AG04450 (cell line): ENCODE data around the gene MED9. TPM values are rescaled to one million over a fixed set of nuclear protein-coding genes. Genes with fewer than 3 reads are reported as not detected.

Experiments
- CTCF ChIA-PET: fragments of 300-600, 350-600 bp; formaldehyde crosslinking; extraction: SDS; loops from one replicate; lab custom pipeline; 2022; ENCODE audit warnings: antibody characterized with exemption, inconsistent platforms; lab: Charles Lee
- POLR2A ChIA-PET: fragments of 350-600 bp; formaldehyde crosslinking; extraction: SDS; loops from one replicate; lab custom pipeline; 2021; ENCODE audit warnings: antibody characterized with exemption, inconsistent platforms; lab: Yijun Ruan, JAX
- DNase-seq: peaks from one replicate; pipeline ENCODE4 v3.0.0-alpha.2; 2011; ENCODE audit warnings: low read depth, low spot score
- H3K27ac ChIP-seq: one replicate; pipeline ENCODE4 v1.5.1; 2012; ENCODE audit warnings: low read depth, low read length, control low read depth
- H3K27me3 ChIP-seq: one replicate; pipeline ENCODE4 v1.6.0; 2012; ENCODE audit warnings: low read length; ENCODE audit not compliant: control insufficient read depth, insufficient read depth
- H3K4me3 ChIP-seq: 2 replicates; pipeline ENCODE4 v1.5.1; 2011; ENCODE audit warnings: mild to moderate bottlenecking, low read depth, low read length, control low read depth
- H3K9me3 ChIP-seq: 2 replicates; pipeline ENCODE4 v1.5.1; 2012; ENCODE audit warnings: low read length; ENCODE audit not compliant: control insufficient read depth, insufficient read depth
- polyA plus RNA-seq: library from polyadenylated mRNA; depleted of rRNA; stranded (reverse); fragments of >200 nt; gene quantifications from 2 replicates; pipeline ENCODE4 v1.2.3, GENCODE V29; 2011
- TF ChIP-seq, protein P1 (sequence below): IDR thresholded peaks from 2 replicates; pipeline ENCODE4 v1.5.1; 2011; ENCODE audit warnings: low read depth, low read length, control low read depth, inconsistent platforms

MED9 gene
- polyA plus RNA-seq, 1 experiment: 11.6 TPM

DNA sequence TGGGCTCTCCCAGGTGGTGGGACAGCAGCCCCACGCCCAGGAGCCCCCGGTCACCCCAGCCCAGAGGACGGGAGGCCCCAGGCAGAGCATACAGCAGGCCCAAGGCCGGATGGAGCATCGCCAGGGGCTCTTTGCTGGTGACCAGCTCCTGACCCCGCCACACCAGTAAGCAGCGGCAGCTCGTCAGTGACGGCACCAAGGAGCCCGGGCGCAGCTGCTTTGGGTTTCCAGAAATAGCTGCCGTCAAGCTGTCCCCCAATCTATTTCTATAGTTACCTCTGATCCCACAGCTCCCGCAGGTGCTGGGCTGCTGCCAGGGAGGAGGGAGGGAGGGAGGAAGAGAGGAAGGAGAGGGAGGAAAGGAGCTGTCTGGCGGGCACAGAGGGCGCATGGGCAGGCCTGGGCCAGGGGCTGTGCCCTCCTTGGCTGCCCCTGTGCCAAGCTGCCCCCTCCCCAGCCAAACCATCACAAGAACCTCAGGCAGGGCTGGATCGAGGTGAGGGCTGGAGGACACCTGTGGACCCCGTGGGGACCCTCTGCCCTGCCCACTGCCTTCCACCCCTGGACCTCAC is 30.2 kb downstream of the MED9 start:
- POLR2A ChIA-PET: interaction anchor here (0.5 to 0.8 kb wide), 2 partner anchors 10 to 11 kb away, joined by 4 read pairs; partner anchors contain the start of gene RASD1
- CTCF ChIA-PET: interaction anchor here (2.3 kb wide), 1 partner anchor 10 kb away, joined by 8 read pairs; the partner anchor contains the start of gene RASD1
- no peaks in the 10 kb centered on the region for H3K27me3 ChIP-seq
- TF ChIP-seq, protein P1, sequence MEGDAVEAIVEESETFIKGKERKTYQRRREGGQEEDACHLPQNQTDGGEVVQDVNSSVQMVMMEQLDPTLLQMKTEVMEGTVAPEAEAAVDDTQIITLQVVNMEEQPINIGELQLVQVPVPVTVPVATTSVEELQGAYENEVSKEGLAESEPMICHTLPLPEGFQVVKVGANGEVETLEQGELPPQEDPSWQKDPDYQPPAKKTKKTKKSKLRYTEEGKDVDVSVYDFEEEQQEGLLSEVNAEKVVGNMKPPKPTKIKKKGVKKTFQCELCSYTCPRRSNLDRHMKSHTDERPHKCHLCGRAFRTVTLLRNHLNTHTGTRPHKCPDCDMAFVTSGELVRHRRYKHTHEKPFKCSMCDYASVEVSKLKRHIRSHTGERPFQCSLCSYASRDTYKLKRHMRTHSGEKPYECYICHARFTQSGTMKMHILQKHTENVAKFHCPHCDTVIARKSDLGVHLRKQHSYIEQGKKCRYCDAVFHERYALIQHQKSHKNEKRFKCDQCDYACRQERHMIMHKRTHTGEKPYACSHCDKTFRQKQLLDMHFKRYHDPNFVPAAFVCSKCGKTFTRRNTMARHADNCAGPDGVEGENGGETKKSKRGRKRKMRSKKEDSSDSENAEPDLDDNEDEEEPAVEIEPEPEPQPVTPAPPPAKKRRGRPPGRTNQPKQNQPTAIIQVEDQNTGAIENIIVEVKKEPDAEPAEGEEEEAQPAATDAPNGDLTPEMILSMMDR: no peak
- no peak overlapping the region for H3K27ac ChIP-seq
- no peaks in the 10 kb centered on the region; the same call in 1 of the 2 replicates for H3K9me3 ChIP-seq
- H3K4me3 ChIP-seq: no peak overlapping the region
- no peak for DNase-seq

DNA sequence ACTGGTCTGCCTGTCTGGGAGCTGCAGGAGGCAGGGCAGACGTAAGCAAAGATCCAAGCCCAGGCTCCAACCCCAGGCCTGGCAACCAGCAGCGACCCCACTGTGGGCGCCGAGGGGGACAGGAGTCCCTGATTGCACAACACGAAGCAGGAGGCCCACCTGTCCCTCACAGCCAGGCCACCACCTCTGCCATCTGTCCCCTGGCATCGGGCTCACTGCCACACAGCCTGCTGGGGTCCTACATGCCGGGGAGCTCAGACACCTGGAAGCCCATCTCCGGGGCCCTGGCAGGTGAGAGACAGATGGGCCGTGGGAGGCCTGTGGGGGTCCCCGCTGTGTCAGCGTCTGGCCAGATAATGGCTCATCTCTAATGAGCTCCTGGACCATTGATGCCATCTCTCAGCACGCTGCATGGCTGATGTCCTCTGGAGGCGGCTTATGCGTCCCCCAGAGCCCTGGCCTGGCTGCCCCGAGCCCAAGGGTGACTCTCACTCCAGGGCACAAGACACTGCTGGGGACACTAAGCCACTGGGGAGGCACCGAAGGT is 30.7 kb downstream of the MED9 start:
- CTCF ChIA-PET: interaction anchor here (2.3 kb wide), 1 partner anchor 11 kb away, joined by 8 read pairs; the partner anchor contains the start of gene RASD1
- no peak overlapping the region for H3K4me3 ChIP-seq
- H3K9me3 ChIP-seq: no peaks in the 10 kb centered on the region; the same call in 1 of the 2 replicates
- DNase-seq: no peak
- TF ChIP-seq, protein P1: no peak
- H3K27me3 ChIP-seq: no peaks in the 10 kb centered on the region
- POLR2A ChIA-PET: interaction anchor here (0.8 kb wide), 1 partner anchor 11 kb away, joined by 4 read pairs; the partner anchor contains the start of gene RASD1
- no peak overlapping the region for H3K27ac ChIP-seq

DNA sequence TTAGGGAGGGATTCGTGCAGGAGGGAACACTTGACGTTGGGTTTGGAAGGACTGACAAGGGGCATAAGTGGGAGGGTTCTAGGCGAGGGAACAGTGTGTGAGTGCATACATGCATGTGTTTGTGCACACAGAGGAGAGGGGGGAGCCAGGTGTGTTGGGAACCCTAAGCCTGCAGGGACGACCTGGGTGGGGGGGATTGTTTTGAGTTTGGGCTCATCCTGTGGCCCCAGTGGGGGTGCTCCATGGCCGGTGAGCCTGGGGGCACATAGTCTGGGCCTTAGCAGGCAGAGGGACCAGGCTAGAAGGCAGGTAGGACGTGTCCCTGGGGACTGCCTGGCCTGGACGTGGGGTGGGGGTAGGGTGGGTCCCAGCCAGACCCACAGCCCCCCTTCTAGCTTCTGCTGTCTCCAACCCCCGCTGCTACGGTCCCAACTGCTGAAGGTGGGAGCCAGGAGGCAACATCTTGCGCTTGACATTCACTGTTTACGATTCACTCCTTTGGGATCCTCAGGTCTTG is 31.3 kb downstream of the MED9 start:
- no peak for DNase-seq
- POLR2A ChIA-PET: no interaction called here

DNA sequence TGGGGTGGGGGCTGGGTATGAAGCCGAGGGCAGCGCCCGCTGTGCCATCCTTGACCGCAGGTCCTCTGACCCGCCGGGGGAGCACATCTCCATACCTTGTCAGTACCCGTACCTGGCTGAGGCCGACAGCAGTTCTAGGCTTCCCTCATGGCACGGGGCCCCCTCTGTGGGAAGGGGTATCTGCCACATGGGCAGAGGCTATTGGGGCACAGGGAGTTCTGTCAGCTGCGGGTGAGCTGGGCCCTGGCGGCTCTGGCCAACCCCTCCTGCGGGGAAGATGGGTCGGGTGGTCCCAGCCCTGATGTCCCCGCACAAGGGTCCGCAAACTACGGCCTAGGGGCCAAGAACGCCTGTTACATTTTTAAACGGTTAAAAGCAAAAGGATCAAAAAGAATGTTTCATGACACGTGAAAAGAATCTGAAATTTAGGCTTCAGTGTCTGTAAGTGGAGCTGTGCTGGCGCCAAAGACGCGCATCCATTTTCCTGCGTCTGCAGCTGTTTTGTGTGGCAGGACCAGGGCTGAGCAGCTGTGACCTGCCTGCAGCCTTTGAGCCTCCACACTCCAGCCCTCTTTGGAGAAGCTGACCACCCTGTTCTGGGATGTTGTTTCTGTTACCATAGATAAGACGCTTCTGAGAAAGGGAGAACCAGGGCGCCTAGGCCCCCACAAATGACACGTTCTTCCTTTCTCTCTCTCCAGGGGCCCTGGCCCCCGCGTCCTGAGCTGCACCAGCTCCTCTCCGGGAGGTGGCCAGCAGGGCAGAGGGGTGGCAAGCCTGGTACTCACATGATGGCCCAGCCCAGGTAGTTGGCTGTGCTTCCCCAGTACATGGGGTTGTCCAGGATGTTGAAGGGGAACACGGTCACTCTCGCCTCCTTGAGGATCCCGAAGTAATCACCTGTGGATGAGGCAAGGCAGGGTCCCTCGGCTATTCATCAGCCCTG is 32.1 kb downstream of the MED9 start:
- H3K27me3 ChIP-seq: no peaks in the 10 kb centered on the region
- H3K27ac ChIP-seq: no peak overlapping the region
- ChIA-PET POLR2A (no interaction called here), CTCF (interaction anchor here (1.5 kb wide), 1 partner anchor 12 kb away, joined by 5 read pairs; no protein-coding TSS in a partner anchor)
- H3K9me3 ChIP-seq: no peaks in the 10 kb centered on the region; the same call in 1 of the 2 replicates
- TF ChIP-seq, protein P1: no peak
- no peak overlapping the region for H3K4me3 ChIP-seq
- no peak for DNase-seq

More for the DNA sequence above, 31.3 kb downstream of the MED9 start:
- TF ChIP-seq, protein P1: no peak
- Histone ChIP-seq H3K9me3 (no peaks in the 10 kb centered on the region; the same call in 1 of the 2 replicates), H3K27me3 (no peaks in the 10 kb centered on the region), H3K4me3 (no peak overlapping the region), H3K27ac (no peak overlapping the region)
- CTCF ChIA-PET: interaction anchor here (1.5 to 2.3 kb wide), 2 partner anchors 11 kb away, joined by 5 to 8 read pairs; partner anchors contain the start of gene RASD1
